ENCODE results near the gene CCDC194. TPM values are rescaled to one million over a fixed set of nuclear protein-coding genes. Genes with fewer than 3 reads are reported as not detected.

CCDC194 gene
- total RNA-seq, 3 donors from 2014 or later = 0.53 to 0.54 TPM; not detected in 1

DNA sequence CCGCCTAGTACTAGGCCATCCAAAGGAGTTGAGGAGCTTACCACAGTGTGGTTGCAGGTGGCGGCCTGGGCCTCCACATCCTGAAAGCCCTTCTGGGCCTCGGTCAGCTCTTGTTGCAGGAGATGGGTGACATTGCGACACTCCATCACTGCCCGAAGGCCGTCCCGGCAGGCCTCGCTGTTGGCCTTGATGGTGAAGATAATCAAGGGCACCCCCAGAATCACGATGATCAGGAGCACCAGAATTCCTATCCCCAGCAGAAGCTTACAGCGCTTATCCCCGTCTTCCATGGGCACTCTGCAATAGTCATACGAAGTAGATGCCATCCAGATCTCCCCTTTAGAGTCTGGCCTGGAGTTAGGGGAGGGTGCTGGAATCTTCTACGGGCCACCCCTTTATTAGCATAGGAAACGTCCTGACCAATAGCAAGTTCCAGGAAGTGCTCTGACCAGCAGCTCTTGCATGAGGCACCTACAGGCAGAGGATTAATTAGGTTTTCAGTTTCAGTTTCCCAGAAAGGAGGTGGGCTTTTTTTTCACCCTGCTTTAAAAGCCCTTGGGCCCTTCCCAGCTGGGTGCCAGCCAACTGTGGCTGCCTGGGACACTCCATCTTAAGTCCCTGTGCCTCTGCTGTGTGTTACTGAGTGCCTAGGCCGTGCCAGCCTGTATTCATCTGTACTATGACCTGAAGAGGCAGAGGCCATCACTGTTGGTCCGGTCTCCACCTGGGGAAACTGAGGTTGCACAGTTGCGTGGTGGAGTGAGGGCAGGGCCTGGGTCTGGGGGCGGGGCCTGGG is 11.5 kb upstream of the CCDC194 start, which contains the start of gene BST2:
BST2 (minus strand) TSS at position 381 of the 796 bp plus-strand sequence; CDS start at position 326, 55 bp downstream.
- H3K4me1 ChIP-seq (ENCODE audit: low read depth) = no peaks in the 10 kb centered on the region
- intact Hi-C loops (cut with DNase I, micrococcal nuclease) = no loop called here
- peak; percentile 53 to 71 (median 57) for DNase-seq
- no peak within 1 kb of the TSS for H3K4me3 ChIP-seq
- TF ChIP-seq, protein P1, sequence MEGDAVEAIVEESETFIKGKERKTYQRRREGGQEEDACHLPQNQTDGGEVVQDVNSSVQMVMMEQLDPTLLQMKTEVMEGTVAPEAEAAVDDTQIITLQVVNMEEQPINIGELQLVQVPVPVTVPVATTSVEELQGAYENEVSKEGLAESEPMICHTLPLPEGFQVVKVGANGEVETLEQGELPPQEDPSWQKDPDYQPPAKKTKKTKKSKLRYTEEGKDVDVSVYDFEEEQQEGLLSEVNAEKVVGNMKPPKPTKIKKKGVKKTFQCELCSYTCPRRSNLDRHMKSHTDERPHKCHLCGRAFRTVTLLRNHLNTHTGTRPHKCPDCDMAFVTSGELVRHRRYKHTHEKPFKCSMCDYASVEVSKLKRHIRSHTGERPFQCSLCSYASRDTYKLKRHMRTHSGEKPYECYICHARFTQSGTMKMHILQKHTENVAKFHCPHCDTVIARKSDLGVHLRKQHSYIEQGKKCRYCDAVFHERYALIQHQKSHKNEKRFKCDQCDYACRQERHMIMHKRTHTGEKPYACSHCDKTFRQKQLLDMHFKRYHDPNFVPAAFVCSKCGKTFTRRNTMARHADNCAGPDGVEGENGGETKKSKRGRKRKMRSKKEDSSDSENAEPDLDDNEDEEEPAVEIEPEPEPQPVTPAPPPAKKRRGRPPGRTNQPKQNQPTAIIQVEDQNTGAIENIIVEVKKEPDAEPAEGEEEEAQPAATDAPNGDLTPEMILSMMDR (IDR thresholded peaks at IDR 0.05) = no peak
- H3K9me3 ChIP-seq = no peaks in the 10 kb centered on the region
- ATAC-seq = peak; percentile 89
- H3K36me3 ChIP-seq (ENCODE audit: low read depth) = no peaks in the 10 kb centered on the region

DNA sequence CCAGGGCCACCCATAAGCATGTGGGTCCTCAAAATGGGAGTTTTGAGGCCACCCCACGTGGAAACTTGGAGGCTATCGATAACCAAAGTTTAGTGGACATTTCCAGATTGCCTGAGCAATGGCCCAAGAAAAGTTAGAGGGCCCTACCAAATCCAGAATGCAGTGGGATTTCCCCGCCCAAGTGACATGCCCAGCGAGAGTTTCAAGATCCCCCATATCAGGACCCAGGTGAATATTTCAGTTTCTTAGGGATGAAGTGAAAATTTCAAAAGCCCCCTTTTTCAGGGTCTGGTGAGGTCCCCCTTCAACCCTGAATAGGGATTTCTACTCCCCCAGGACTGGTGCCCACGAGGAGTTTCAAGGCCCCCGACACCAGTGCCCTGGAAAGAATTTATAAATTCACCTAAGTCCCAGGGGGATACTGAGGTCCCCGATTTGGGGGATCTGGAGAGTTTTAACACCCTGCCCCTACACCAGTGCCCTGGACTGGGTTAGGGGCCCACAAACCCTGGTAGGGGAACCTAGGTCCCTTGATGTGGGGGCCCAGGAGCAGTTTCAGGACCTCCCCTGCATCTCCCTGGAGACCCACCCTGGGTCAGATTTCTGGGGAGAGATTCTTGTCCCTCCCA is 10.7 kb upstream of the CCDC194 start:
- Histone ChIP-seq H3K36me3 (ENCODE audit: low read depth) (no peaks in the 10 kb centered on the region), H3K4me3 (no peak overlapping the region), H3K4me1 (ENCODE audit: low read depth) (no peaks in the 10 kb centered on the region), H3K9me3 (no peaks in the 10 kb centered on the region)
- DNase-seq = no peak
- TF ChIP-seq, protein P1 (IDR thresholded peaks at IDR 0.05) = no peak
- intact Hi-C loops (cut with DNase I, micrococcal nuclease) = no loop called here
- no peak for ATAC-seq

DNA sequence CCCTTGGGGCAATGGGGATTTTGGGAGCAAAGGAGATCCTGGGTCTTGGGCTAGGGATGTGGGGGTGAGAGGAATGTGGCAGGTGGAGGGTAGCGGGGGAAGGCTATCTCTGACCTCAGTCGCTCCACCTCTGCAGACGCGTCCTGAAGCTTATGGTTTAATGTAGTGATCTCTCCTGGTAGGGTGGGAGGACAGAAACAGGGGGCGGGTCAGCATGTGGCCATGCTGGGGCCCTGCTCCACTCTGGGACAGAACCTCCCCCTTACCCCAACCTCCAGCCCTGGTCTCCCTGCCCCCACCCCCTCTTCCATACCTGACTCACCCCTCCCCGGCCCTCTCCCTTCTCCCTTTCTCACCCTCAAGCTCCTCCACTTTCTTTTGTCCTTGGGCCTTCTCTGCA is 10.0 kb upstream of the CCDC194 start:
- Histone ChIP-seq H3K4me3 (no peak overlapping the region), H3K4me1 (ENCODE audit: low read depth) (no peaks in the 10 kb centered on the region), H3K9me3 (no peaks in the 10 kb centered on the region), H3K36me3 (ENCODE audit: low read depth) (no peaks in the 10 kb centered on the region)
- TF ChIP-seq, protein P1 (IDR thresholded peaks at IDR 0.05) = no peak
- ATAC-seq = no peak
- no peak for DNase-seq
- intact Hi-C loops (cut with DNase I, micrococcal nuclease) = no loop called here

DNA sequence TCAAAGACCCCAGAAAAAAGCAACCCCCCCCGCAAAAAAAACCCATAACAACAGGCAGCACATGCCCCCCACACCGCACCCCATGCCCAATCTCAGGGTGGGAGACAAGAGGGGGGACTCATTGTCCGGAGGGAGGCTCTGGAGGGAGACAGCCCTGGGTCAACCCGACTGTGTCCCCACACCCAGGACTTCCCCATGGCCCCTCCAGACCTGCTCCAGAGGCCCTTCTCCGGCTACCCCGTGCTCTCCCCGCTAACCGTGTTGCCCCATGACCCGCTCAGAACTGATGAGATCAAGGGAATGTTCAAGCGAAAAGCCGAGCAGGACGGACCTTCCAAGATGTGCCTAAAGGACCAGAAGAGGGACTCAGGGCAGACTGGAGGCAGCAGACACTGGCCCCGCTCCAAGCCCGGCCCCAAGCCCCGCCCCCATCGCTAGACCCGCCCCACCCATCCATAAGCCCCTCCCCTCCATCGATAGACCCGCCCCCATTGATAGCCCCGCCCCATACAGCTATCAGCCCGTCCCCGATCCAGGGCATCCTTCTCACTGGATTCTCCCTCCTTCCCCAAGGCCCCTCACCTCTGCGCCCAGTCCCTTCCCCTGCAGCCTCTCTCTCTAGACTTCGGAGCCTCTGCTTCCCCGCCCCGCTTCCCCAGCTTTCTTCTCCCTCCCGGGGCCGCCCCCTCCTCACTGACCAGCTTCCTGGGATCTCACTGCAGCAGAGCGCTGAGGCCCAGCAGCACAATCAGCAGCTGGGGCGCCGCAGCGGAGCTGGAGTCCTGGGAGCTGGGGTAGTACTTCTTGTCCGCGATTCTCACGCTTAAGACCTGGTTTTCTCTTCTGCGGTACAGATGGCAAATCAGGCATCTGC is 9.2 kb upstream of the CCDC194 start:
- peak; percentile 39 for ATAC-seq
- DNase-seq = no peak
- no peak overlapping the region for H3K4me3 ChIP-seq
- H3K9me3 ChIP-seq = no peaks in the 10 kb centered on the region
- intact Hi-C loops (cut with DNase I, micrococcal nuclease) = no loop called here
- no peaks in the 10 kb centered on the region for H3K4me1 ChIP-seq (ENCODE audit: low read depth)
- TF ChIP-seq, protein P1 (IDR thresholded peaks at IDR 0.05) = no peak
- no peaks in the 10 kb centered on the region for H3K36me3 ChIP-seq (ENCODE audit: low read depth)

DNA sequence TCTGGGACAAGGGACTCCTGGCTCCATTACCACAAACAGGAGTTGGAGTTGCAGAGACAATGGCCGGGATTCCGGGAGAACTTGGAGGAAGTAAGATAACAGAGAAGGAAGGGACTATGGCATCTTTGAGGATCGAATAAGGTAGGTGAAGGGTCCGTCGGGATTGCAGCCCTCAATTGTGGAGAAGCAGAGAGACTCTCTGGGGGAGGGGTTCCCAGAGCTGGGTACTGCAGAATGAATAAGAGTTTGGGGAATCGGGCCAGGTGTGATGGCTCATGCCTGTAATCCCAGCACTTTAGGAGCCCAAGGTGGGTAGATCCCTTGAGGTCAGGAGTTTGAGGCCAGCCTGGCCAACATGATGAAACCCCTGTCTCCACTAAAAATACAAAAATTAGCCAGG is 7.6 kb upstream of the CCDC194 start:
- Histone ChIP-seq H3K9me3 (no peaks in the 10 kb centered on the region), H3K4me3 (no peak overlapping the region), H3K4me1 (ENCODE audit: low read depth) (no peaks in the 10 kb centered on the region), H3K36me3 (ENCODE audit: low read depth) (no peaks in the 10 kb centered on the region)
- DNase-seq (no peak), ATAC-seq (no peak)
- TF ChIP-seq, protein P1 (IDR thresholded peaks at IDR 0.05) = no peak
- intact Hi-C loops (cut with DNase I, micrococcal nuclease) = no loop called here

Data from mucosa of descending colon (tissue), 3 donors.